HT1080 (cell line): ENCODE measurements around the gene MLPH. TPM values are rescaled to one million over a fixed set of nuclear protein-coding genes. Genes with fewer than 3 reads are reported as not detected.
A peak's percentile ranks its signal among the peaks of the same experiment; 100 is the strongest.

Source experiments
- DNase-seq: peaks from one replicate; pipeline ENCODE4 v3.0.0-alpha.2; 2015; ENCODE audit warnings: low read depth
- small RNA-seq: library from RNA; depleted of rRNA; stranded (forward); fragments of <200 nt; gene quantifications from one replicate; pipeline ENCODE3, GENCODE V24; 2014
- total RNA-seq: library from RNA; depleted of rRNA; stranded (reverse); fragments of >200 nt; shearing (Covaris generic); gene quantifications from 2 replicates; pipeline ENCODE4 v1.2.3, GENCODE V29; 2014; rRNA removed

The MLPH gene
- total RNA-seq, 1 experiment from 2014 or later = not detected

DNA sequence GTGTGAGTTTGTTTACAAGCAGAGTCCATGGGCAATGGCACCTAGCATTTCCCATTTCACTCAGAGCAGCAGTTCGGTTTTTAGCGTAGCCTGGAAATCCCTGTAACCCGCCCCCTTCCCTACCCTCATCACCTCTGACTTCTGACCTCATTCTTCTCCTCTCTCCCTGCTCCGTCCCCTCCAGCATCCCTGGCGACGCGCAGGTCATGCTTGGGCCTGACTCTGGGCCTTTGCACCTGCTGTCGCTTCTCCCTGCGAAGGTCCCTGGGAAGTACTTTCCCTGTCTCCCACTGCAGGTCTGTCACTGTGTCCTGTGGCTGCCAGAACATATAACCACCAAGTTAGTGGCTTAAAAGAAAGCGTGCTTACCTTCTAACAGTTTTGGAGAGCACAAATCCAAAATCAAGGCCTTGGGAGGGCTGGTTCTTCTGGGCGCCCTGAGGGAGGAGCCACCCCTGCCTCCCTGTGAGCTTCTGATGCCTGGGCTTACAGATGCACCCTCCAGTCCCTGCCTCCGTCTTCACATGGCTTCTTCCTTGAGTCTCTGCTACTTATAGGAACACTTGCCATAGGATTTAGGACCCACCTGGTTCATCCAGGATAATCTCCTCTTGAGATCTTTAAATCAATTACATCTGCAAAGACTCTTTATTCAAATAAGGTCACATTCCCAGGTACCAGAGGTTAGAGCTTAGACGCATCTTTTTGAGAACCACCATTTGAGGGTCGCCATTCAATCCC, 111.6 kb downstream of the MLPH start:
- DNase-seq = no peak

DNA sequence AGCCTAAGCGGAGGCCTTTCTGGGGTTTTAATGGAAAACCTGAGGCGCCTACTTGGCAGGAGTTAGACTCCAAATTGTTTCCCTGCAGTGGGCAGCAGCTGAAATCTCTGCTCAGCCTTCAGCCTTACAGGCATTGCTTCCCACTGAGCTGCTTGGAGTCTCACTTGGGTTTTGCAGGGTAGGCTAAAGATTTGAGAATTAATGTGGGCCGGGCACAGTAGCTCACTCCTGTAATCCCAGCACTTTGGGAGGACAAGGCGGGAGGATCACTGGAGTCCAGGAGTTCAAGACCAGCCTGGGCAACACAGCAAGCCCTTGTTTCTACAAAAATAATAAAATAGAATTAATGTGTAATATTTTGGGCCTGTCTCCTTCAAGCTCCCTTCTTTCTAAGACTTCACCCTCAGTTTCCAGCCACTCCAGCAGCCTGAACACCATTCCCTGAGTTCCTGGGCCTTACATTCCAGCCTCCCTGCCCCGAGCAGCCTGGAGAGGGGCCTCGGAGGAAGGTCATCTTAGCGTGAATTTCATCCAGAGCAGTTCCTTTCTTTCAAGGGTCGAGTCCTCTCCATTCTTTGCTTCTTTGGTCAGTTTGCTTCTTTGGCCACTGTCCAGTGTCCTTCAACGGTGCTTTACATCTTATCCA, 112.5 kb downstream of the MLPH start:
- no peak for DNase-seq

DNA sequence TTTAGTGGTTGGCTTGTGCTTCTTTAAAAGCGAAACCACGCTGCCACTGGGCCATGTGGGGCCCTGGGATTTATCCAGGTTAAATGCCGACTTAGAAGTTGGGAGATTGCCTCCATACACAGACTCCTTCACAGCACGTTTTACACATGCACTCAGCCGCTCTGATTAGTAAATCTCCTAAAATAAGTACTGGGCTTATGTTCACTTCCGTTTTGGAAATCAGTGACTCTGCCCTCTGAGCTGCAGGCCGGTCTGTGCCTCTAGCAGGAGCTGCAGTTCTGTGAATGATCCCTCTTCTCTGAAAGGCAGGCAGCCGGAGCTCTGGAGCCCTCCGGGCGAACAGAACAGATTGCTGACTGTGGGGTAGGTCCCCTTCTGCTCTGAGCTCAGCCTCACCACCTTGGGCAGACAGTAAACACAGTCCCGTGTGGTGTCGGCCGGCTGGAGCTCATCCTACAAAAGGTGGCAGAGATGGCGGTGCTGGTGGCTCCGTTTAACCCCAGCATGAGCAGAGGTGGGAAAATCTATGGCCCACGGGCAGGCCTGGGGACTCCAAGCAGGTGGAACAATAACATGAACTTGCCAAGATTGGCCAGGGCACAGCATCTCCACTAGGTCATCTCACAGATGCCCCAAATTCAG, 113.3 kb downstream of the MLPH start:
- no peak for DNase-seq

DNA sequence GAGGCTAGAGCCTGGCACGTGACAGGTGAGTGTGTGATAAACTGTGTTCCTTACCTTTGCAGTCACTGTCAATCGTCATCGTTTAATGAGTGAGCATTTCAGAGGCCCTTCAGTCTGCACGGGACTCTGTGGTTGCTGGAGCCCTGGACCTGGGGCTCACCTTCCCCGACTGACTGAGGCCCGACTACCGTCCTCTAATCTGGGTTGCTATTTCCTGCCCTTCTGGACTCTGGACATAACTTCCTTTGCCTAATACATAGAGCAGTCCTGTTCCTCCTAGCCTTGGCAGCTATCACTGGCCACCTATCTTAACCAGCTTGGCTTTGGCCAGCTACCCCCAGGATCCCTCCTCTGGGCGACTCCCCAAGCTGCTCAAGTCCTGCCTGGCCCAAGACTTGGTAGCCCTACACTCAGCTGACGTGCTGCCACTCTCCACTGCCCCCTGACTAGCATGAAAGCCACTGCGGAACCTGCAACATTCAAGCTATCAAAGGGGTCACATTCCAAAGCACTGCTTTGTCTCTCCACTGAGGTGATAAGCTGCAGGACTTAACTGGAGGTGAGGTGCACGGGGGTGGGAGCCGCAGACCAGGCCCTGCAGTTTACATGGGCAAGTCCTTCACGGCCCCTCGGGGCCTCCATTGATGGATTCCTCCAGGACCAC, 114.5 kb downstream of the MLPH start:
- DNase-seq = no peak

DNA sequence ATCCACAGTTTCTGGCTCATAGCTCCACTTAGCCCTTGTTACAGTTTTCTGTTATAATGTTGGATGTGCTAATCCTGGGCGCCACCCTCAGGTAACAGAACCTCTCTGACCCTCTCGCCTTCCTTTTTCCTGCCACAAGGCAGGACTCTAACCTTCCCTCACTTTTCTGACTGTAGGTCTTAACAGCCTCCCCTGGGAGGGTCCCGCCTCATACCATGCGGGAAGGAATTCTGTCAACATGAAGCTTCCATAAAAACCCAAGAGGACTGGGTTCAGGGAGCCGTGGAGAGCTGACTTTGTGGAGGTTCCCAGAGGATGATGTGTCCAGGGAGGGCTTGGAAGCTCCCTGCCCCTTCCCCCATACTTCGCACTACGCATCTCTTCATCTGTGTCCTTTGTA, 115.4 kb downstream of the MLPH start:
- no peak for DNase-seq

DNA sequence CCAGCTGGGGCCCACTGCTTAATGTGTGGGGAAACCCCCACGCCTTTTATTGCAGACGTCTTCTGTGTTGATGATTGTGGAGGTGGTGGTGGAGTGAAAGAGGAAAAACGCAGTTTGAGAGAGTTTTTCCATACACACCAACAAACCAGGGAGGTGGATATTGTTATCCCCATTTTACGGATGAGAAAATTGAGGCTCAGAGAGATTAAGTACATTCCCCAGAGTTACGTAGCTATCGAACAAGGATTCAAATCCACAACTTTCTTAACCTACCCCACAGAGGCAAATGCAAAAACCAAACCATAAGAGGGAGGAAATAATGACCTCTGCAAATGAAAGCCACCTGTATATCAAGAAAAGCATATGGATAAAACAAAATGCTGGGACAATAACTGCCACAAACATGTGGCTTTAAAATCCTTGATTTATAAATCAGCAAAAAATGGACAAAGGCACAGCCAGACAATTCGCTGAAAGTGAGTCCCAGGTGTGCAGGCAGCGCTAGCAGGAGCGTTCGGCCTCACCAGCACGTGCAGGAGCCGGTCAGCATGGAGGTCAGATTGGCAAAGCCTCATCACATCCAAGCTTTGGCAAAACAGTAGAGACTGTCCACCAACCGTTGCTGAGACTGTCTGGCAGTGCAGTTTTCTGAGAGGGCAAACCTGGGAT, 116.1 kb downstream of the MLPH start:
- DNase-seq = no peak

DNA sequence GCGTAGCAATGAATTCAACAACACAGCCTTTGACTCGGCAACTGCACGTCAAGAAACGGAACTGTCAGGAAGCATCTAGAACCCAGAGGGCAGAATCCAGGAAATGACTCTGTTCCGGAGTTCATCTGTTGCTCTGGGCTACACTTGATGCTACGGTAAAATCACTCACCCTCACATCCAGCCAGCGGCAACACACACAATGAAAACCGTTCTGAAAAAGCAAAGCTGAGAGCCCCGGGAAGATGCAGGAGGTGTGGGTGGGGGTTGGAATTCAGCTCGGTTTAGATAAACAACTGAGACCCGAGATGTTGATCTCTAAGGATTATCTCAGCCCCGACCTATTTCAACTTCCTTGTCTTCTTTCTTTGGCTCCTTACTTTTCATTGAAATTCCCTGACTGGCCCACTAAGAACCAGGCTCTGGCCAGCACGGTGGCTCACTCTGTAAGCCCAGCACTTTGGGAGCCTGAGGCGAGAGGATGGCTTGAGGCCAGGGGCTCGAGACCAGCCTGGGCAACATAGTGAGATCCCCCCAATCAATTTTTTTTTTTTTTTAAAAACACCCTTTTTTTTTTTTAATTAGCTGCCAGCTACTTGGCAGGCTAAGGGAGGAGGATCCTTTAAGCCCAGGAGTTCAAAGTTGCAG, 116.8 kb downstream of the MLPH start:
- peak; percentile 82 for DNase-seq

DNA sequence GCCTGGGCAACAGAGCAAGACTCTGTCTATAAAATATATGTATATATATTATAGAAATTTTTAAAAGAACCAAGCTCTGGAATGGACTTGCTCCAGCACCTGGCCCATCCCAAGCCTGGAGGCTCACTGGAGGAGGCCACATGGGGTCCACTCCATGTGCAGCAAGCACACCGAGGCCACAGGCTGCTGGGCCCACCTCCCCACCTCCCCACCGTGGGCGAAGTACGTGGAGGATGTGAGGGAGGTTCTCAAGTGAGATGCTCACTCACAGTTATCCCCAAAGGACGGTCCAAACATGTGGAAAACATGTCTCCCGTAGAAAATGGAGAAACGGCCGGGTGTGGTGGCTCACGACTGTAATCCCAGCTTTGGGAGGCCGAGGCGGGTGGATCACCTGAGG, 117.3 kb downstream of the MLPH start:
- no peak for DNase-seq

Small RNA genes within 50 kb of the gene (small RNA-seq; reads per million reads assigned to genes)
- gene MIR6811 (not detected), gene RNU6-1140P (not detected)

Other genes starting within 250 kb of the MLPH start
- gene COL6A3, start 73.1 kb upstream of the MLPH start, total RNA-seq = 251 and 254 TPM in 2 replicates
- gene PRLH, start 79.3 kb downstream of the MLPH start, total RNA-seq = not detected in 2 replicates
- 0.43 TPM in 1 of 2 replicates, not detected in the other for gene RAB17, start 103.5 kb downstream of the MLPH start, total RNA-seq
- gene LRRFIP1, start 140.3 kb downstream of the MLPH start, total RNA-seq = 60.7 and 76.9 TPM in 2 replicates